Myocyte (in vitro differentiated cells): ENCODE results near the gene BSCL2. TPM values are rescaled to one million over a fixed set of nuclear protein-coding genes. Genes with fewer than 3 reads are reported as not detected.
"Not testable (repeated sequence)": the region's sequence is repeated elsewhere in the genome, so short reads cannot be mapped to it uniquely, and the experiment has no call there.

Source experiments
- DNase-seq: peaks from one replicate; pipeline ENCODE4 v3.0.0-alpha.2; 2012; ENCODE audit warnings: low read depth
- total RNA-seq: library from RNA; depleted of rRNA; stranded (reverse); fragments of >200 nt; gene quantifications from 2 replicates; pipeline ENCODE4 v1.2.3, GENCODE V29; 2014

Gene BSCL2
- total RNA-seq, 1 donor from 2014 or later: 40.8 TPM

GRCh38 chr11:62688491-62688890 lies 18.7 kb downstream of the BSCL2 start:
- DNase-seq: peak; percentile 43

- no peak for DNase-seq
These were observed 19.5 kb downstream of the BSCL2 start for GRCh38 chr11:62687508-62688396.

- DNase-seq: no peak
These were observed 24.7 kb downstream of the BSCL2 start for GRCh38 chr11:62682518-62682917.

GRCh38 chr11:62680825-62681240 lies 26.4 kb downstream of the BSCL2 start:
- DNase-seq: peak; percentile 82

- DNase-seq: peak; percentile 92
These were observed 28.2 kb downstream of the BSCL2 start, which contains the start of gene UBXN1 for GRCh38 chr11:62678770-62679696. Gene UBXN1, minus strand, starts transcription at chr11:62679073. Its CDS starts 150 bp downstream, at chr11:62678923.

GRCh38 chr11:62678433-62678769 lies 28.8 kb downstream of the BSCL2 start:
- no peak for DNase-seq

GRCh38 chr11:62677714-62678113 lies 29.5 kb downstream of the BSCL2 start:
- DNase-seq: no peak

- no peak for DNase-seq
These were observed 30.1 kb downstream of the BSCL2 start for GRCh38 chr11:62677156-62677555.

GRCh38 chr11:62676698-62677097 lies 30.5 kb downstream of the BSCL2 start:
- DNase-seq: no peak

GRCh38 chr11:62675415-62675814 lies 31.8 kb downstream of the BSCL2 start:
- not testable (repeated sequence) for DNase-seq

- DNase-seq: no peak
These were observed 34.1 kb downstream of the BSCL2 start for GRCh38 chr11:62673196-62673525.

- peak; percentile 91 for DNase-seq
These were observed 35.4 kb downstream of the BSCL2 start, which contains the start of the genes LBHD1 and UQCC3 for GRCh38 chr11:62671608-62672389. Gene LBHD1, minus strand, starts transcription at chr11:62672267. Its CDS starts 2,236 bp downstream, at chr11:62670031. Gene UQCC3, plus strand, starts transcription at chr11:62671673. Its CDS starts 73 bp downstream, at chr11:62671746.

- no peak for DNase-seq
These were observed 36.0 kb downstream of the BSCL2 start for GRCh38 chr11:62671236-62671607.

- no peak for DNase-seq
These were observed 37.6 kb downstream of the BSCL2 start for GRCh38 chr11:62669420-62670161.

- no peak for DNase-seq
These were observed 39.8 kb downstream of the BSCL2 start for GRCh38 chr11:62667460-62667859.

- no peak for DNase-seq
These were observed 40.8 kb downstream of the BSCL2 start for GRCh38 chr11:62666259-62666926.

- DNase-seq: peak; percentile 70
These were observed 41.5 kb downstream of the BSCL2 start for GRCh38 chr11:62665599-62666258.

GRCh38 chr11:62665075-62665598 lies 42.1 kb downstream of the BSCL2 start, which contains the start of the genes C11orf98 and CSKMT:
Gene C11orf98, minus strand, starts transcription at chr11:62665210. Its CDS starts 41 bp downstream, at chr11:62665169.
Gene CSKMT, plus strand, starts transcription at chr11:62665312. Its CDS starts 568 bp downstream, at chr11:62665880.
- peak; percentile 94 for DNase-seq
